Stimulated activated CD8-positive, alpha-beta memory T cell treated with anti-CD3 and anti-CD28 coated beads, Interleukin-12 subunit alpha, Interleukin-12 subunit beta, amount 100 ng/mL, for 24 hours (primary cell): ENCODE measurements around the gene HCN1.

Experiments used
- DNase-seq: peaks from one replicate; pipeline ENCODE4 v3.0.0-alpha.2; 2020; ENCODE audit errors: extremely low read depth

The HCN1 gene

GRCh38 chr5:45288746-45289145 lies 407.4 kb downstream of the HCN1 start:
- DNase-seq, result no peak

DNA sequence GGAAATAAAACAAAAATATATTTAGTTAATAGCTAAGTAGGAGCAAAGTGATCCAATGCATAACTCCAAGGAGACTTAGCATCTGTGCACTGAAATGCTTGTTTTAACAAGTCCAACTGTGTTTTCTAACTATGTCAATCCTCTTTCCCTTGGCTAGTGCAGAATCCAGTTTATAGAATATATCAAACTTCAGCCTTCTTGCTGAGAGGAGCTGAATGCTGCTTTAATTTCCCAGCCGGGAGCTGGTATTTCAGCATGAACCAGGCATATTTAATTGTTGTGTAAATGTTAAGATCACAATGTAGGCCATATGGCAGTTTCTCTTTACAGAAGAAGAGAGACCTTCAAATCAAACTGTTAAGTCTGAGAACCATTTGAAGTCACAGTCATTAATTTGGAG lies 411.7 kb downstream of the HCN1 start:
- DNase-seq, result no peak

DNA sequence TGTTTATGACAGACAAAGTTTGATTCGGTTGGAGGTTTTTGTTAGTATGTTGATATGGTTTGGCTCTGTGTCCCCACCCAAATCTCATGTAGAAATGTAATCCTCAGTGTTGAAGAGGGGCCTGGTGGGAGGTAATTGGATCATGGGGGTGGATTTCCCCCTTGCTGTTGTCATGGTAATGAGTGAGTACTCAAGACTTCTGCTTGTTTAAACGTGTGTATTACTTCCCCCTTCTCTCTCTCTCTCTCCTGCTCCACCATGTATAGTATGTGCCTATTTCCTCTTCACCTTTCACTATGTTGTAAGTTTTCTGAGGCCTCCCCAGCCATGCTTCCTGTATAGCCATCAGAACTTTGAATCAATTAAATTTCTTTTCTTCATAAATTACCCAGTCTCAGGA lies 415.1 kb downstream of the HCN1 start:
- no peak for DNase-seq

DNA sequence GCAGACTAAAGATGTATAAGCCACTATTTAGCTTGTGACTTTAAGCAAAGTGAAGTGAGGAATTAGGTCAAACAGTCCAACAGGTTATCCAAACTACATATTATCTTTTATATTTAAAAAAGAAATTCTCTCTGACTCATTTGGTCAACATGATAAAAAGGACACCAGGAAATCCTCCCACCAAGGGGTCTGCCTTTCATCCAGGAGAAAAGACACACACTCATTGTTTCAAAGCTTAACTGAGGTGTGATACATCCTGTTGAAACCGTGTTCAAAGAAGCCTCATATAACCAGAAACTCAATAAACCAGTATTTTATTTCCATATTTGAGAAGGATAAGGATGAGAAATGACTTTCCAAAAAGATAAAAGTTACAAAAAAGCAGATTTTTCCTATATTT lies 417.1 kb downstream of the HCN1 start:
- no peak for DNase-seq

DNA sequence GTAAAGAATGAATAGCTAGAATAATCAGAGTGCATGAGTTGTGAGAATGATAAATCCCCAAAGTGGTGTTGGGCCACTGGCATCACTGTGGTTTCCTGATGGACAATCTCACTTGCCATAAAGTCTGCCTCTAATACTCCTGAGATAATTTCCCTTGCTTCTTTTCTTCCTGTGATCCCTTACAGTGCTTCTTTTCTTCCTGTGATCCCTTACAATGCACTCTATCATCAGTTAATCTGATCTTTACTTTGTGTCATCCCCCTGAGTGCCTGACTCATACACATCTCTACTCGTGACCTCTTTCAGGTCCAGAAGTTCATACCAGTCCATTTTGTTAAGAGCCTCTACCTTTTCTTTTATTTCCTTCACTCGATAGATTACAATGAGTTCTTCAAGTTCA lies 418.3 kb downstream of the HCN1 start:
- no peak for DNase-seq

- DNase-seq, result no peak
These were observed 421.9 kb downstream of the HCN1 start for GRCh38 chr5:45274241-45274640.

DNA sequence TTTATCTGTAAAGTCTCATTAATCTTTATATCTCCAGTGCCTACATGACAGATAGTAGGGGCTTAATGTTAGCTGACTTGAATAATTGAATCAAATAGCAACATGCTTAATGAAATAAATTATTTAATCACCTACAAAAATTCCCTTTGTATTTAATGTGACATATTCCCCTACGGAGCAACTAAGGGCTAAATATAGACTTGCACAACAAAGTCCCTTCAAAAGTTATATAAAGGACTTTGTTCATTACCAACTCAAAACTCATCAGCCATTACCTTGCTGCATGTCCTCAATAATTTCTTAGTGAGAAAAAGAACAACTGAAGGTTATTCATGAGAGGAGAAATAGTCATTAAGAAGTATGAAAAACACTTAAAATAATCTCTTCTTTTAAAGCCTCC lies 424.6 kb downstream of the HCN1 start:
- DNase-seq, result no peak

DNA sequence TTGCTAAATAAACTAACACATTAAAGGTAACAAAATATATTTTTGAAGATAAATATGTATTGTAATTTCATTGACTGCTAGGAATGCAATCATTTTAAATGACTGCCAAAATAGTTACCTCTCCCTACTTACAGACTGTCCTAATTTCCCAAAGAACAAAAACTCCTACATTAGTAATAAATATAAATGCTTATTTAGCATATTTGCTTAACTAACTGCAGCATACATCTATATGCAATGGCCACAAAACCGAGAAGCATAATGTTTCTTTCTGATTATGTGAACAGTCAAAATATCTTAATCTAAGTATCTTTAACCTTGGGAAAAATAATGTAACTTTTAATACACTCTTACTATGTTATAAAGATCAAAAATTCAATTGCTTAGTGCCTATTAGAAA lies 431.7 kb downstream of the HCN1 start:
- no peak for DNase-seq

DNA sequence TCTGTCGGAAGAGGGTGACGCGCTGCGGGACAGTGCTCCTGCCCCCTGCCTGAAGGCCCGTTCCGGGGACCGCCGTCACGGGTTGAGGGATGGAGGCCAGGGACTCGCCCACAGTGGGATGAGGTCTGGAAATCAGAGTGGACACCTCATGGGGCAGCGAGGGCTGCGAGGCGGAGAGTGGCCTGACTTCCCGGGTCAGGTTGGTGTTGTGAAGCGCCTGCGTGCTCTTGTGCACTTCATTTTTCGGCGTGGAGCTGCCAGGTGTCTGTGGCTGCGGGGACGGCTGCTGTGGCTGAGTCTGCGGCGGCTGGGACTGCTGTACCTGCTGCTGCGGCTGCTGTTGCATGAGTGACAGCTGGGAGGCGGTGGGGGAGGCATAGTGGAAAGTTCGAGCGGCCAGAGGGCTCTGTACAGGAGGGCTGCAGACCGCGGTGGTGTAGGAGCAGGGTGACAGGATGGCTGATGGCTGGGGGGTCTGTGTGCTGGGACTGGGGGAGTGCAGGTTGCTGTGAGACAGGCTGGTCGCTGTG lies 434.1 kb downstream of the HCN1 start:
- no peak for DNase-seq

DNA sequence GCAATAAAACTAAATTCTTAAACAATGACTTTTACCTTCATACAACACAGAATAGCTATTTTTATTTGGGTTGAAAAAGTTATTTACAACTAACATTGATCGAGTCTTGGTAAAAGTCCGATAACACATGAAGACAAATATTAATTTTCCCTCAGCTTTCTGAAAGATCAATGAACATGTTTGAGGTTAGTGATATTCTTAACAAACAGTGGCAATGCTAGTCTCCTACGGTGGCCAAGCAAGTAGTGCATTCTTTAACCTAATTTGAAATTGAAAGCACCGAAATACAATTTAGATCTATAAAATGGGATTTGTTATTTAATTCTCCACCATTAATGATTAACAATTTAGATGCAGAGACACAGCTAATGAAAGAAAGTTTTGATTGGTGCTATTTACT lies 435.1 kb downstream of the HCN1 start:
- DNase-seq, result no peak

GRCh38 chr5:45260292-45260691 lies 435.9 kb downstream of the HCN1 start:
- no peak for DNase-seq

DNA sequence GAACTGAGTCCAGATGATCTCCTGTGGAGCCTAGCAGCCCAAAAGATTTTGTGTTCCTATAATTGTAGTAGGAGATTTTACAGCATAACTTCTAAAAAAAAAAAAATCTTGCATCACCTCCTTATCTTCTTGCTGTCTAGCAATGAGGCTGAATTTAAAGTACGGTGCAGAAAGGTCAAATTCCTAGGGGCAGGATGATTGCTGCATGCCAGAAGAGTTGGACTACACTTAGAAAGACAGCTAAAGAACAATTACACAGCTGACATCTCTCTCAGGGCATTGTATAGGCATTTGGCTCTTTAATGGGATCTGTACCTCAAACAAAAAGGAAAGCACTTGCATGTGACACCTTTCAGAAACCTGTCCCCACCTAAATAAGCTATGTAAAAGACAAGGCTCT lies 443.2 kb downstream of the HCN1 start:
- no peak for DNase-seq

DNA sequence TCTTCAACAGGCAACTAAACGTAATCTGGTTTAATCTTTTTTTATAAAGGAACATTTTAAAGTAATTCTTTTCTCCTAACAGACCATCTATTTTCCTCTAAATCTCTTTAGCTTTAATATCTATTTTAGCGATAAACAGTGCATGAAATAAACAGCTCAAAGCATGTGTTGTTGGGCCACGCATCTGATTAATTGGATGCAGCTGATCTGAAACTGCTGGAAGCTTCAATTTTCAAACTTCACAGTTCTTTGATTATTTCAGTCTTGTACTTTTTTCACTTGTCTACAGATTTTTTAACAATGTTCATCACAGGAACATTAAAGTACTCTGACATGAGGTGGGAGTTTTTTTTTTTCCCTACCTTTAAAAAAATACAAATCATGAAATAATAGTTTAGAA lies 443.6 kb downstream of the HCN1 start:
- DNase-seq, result no peak

GRCh38 chr5:45225571-45226031 lies 470.6 kb downstream of the HCN1 start:
- DNase-seq, result no peak

- DNase-seq, result no peak
These were observed 490.7 kb downstream of the HCN1 start for GRCh38 chr5:45205403-45205961.
